Inflammatory macrophage (primary cell): ENCODE measurements around the gene TRABD.
"Not testable (repeated sequence)": the region's sequence is repeated elsewhere in the genome, so short reads cannot be mapped to it uniquely, and the experiment has no call there.

Experiments
- DNase-seq, 2 donors: peaks; one replicate each; pipeline ENCODE4 v3.0.0-alpha.2; 2020 to 2022
- total RNA-seq, 18 experiments: gene quantifications; one replicate each; lab custom pipeline; 2026; ENCODE audit warnings: mixed read lengths in 6 of 18, inconsistent platforms in 2 of 18; lab: John Stamatoyannopoulos, UW

Gene TRABD, protein sequence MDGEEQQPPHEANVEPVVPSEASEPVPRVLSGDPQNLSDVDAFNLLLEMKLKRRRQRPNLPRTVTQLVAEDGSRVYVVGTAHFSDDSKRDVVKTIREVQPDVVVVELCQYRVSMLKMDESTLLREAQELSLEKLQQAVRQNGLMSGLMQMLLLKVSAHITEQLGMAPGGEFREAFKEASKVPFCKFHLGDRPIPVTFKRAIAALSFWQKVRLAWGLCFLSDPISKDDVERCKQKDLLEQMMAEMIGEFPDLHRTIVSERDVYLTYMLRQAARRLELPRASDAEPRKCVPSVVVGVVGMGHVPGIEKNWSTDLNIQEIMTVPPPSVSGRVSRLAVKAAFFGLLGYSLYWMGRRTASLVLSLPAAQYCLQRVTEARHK
- total RNA-seq: 12.2 to 79.9 (median 48.4) reads per million in 18 experiments

DNA sequence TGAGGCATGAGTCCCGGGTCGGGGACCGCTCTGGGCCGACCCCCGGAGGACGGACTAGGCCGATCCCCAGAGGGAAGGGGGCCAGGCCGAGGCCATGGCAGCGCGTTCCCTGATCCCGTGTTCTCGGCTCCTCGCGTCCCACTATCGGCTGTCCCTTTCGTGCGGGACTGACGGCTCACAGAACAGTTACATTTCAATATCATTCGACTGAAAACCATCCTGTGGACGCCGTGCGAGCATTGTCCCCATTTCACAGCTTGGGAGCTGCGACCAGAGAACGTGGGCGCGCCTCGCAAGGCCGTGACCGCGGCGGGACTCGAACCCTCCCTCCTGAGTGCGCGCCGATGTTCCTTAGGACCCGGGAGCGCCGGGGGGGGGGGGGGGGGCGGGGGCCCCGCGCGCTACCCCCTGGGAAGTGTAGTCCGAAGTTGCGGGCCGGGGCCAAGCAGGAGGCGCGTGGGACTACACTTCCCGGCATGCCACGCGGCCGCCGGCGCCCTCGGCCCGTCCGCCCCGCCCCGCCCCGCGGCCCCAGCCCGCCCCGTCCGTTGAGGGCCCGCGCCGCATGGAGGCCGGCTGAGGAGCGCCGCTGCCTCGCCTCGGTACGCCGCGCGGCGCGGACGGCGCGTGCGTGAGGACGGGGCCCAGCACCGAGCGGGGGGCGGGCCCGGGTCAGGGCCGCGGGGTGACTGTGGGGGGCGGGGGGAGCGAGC lies at the start of gene TRABD:
Gene TRABD (plus strand): TSS at position 539 of the 713 bp plus-strand sequence. CDS start 7,148 bp downstream, outside the sequence.
- DNase-seq: peak; percentile 89 to 94

DNA sequence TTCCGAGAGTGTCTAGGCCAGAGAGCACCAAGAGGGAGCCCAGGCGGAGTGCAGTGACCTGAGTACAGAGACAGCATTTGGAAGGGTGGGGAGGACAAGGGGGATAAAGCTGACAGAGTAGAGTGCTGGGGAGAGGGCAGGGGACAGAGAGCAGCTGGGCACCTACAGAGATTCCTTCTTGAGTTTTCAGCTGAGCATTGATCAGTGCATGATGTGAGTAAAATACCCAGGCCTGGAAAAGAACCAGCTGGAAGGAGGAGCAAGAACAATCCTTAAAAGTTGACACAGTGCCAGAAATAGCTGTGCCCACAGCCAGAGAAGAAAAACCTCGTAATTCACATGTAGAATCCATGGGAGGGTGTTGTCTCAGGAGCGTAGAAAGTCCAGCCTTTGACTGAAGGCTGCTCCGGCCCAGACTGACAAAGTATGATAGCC lies 49.1 kb upstream of the TRABD start:
- no peak for DNase-seq

DNA sequence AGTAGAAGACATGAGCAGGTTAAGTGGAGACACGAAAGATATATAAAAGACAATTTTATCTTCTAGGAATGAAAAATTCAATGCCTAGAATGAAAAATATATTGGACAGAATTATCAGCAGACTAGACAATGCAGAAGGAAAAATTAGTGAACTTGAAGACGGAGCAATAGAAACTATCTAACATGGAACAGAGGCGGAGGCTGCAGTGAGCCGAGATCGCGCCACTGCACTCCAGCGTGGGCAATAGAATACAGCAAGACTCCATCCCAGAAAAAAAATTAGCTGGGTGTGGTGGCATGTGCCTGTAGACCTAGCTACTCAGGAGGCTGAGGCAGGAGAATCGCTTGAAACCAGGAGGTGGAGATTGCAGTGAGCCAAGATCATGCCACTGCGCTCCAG lies 48.4 kb upstream of the TRABD start:
- not testable (repeated sequence) for DNase-seq

DNA sequence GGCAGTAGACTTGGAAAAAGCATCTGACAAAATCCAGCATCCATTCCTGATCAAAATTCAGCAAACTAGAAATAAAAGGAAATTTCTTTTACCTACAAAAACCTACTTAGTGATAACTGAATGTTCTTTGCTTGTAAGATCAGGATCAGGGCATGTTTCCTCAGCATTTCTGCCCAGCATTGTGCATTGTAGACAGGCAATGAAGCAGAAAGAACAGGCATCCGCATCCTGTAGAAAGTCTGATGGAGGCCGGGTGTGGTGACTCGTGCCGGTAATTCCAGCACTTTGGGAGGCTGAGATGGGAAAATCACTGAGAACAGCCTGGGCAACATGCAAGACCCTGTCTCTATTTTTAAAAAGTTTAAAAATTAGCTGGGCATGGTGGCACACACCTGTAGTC lies 47.7 kb upstream of the TRABD start:
- no peak for DNase-seq

DNA sequence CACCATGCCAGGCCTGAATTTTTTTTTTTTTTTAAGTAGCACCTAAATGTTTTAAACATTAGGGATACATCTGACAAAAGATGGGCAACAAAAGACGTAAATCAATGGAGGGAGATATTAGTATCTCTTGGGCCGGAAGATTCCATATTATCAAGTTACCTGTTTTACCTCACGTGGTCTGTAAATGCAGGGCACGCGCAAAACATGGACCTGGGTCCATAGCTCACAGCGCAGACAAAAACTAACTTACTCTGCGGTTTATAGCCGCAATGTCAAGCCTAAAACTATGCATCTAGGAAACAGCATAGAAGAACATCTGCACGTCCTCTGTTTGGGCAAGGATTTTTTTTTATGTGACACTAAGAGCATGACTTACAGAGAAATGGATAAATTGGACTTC lies 46.7 kb upstream of the TRABD start:
- DNase-seq: no peak

DNA sequence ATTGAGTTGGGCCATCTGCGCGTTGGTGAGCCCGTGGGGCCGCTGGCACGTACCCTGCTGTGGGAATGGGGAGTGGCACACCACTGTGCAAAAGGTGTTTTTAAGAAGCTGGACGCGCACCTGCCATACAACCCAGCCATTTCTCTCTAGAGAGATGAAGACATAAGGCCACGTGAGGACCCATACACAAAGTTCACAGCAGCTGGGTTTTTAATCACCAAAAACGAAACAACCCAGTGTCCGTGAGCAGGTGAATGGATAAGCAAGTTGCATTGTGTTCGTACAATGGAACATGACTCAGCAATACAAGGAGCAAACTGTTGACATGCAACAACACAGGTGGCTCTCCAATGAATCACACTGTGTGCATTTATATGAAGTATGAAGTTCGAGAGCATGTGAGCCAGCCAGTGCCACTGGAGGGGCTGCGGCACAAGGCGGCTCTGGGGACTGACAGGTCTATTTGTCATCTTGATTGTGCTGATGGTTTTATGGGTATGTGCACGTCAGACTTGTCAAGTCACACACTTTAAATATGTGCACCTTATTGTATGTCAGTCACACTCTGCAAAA lies 45.8 kb upstream of the TRABD start:
- DNase-seq: no peak

DNA sequence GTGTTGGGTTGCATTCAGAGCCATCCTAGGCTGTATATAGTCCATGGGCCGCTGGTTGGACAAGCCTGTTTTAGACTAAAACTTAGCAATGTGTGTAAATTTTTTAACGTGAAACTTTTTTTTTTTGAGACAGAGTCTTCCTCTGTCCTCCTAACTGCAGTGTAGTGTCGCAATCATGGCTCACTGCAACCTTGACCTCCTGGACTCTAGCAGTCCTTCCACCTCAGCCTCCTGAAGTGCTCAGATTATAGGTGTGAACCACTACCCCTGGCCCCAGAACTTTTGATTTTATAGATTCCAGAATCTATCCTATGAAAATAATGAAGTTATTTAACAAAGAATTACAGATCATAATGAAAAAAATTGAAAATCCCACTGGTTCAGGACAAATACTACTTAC lies 45.1 kb upstream of the TRABD start:
- DNase-seq: no peak

DNA sequence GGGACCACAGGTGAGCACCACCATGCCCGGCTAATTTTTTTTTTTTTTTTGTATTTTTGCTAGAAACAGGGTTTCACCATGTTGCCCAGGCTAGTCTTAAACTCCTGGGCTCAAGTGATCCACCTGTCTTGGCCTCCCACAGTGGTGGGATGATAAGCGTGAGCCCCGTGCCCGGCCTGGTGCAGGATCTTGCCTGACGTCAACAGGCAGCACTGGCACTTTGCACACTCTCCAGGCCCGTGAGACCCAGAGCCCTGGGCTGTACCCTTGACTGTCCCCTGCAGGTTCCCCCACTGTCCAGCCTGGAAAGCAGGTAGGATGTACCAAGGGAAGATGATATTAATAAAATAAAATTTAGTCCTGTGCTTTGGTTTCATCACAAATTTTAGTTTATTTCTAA lies 44.3 kb upstream of the TRABD start:
- DNase-seq: no peak

DNA sequence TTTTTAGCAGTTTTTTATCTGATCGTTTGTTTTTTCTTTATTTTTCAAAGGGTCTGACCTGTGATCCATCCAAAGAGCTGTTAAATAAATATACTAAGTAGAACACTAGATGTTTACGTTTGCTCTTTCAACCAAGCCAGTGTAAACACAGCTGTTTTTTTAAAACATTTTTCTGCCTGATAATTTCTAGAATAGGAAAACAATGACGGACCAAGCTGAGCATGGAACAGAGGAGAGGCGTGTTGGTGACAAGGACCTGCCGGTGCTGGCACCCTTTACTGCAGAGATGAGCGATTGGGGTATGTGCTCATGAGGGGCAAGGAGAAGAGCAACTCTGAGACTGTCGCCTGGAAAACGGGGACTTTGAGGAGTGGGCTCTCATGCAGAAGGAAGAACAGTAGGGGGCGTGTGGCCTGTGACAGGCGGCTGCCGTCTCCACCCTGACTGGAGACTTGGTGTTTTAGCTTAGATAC lies 43.8 kb upstream of the TRABD start:
- DNase-seq: no peak

DNA sequence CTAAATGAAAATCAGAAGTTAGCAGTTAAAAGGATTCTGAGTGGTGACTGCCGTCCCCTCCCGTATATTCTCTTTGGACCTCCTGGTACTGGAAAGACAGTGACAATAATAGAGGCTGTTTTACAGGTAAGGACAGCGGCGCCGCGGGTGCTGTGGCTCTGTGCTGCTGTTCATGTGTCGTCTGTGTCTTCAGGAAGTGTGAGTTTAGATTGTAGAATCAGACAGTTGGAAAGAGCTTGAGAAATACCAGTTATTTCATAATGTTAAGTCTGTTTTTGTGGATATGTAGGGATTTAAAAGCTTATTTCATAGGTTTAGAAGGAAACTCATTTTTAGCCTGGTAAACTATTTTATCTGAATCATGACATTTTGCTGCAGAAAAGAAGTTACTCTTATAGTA lies 42.6 kb upstream of the TRABD start:
- DNase-seq: peak in 1 of 2 donors; percentile 27

DNA sequence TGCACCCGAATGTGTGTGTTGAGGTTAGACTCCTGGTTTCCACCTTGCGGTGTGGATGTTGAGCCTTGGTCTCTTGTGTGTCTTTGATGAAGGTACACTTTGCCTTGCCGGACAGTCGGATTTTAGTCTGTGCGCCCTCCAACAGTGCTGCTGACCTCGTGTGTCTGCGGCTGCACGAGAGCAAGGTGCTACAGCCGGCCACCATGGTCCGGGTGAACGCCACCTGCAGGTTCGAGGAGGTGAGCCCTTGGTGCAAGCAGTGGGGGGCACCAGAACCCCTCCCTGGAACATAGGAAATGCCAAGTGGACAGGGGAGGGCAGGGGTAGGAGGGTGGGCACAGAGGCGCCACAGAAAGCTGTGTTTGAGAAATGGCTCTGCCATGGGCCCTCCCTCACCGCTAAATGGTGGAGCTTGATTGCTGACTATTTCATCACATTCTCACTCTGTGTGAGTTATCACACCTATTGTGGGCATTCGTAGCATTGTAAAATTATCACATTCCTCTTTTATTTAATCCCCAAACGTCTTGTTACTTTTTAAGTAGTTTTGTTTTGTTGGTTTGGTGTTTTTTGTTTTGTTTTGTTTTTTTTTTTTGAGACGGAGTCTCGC lies 41.6 kb upstream of the TRABD start:
- no peak for DNase-seq

DNA sequence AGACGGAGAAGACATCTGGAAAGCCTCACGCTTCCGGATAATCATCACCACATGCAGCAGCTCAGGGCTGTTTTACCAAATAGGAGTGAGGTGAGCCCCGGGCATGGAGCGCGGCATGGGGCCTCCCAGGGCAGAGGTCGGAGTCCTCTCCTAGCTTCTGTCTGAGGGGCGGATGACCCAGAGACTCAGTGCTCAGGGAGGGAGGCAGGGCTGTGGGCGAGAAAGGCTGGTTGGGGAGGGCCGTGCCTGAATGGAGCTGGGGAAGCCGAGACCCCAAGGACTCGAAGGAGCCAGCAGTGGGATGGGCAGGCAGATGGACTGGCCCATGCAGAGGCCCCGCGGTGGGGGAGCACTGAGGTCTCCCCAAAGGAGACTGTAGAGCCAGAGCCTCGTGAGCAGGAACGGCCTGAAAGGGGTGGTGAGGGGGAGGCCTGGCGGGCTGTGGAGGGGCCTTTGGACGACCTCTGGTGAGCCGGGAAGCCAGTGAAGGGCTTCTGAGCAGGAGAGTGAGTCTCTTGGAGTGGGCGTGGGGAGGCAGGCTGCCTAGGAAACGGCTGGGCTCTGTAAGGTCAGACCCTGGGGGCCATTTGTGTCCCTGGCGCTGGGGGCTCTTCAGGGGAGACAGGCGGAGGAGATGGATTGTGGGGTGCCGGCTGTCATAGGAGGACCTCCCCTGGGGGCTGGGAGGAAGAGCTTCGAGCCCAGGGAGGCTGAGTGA lies 39.8 kb upstream of the TRABD start:
- no peak for DNase-seq

DNA sequence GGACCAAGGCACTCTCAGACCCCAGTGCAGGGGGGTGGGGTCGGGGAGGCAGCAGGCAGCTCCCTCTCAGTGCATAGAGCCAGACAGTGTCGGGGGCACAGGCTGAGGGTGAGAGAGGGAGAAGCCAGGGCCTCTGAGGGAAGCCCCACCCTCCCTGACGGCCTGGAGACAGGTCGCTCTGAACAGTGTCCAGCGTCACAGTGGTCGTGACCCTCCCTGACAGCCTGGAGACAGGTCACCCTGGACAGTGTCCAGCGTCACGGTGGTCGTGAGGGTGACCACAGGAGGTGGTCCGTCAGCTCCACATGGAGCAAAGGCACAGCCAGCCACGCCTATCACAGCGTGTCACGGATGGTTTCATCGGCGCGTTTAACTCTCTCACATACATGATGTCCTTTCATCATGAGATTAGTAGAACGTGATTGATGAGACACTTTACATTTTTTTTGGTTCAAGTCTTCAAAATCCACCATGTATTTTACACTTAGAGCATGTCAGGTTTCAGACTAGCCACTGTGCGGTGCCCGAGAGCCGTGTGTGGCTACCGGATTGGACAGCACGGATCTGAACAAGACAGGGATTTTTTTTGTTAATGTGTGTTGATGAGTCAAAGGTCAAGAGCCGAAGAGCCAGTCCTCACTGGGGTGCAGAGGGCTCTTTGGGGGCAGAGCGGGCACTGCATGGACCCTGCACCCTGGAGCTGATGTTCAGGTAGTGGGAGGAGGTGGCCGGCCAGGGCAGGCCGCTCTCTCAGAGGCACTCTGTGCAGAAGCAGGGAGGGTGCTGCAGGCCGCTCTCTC lies 39.1 kb upstream of the TRABD start:
- peak; percentile 24 to 45 for DNase-seq

DNA sequence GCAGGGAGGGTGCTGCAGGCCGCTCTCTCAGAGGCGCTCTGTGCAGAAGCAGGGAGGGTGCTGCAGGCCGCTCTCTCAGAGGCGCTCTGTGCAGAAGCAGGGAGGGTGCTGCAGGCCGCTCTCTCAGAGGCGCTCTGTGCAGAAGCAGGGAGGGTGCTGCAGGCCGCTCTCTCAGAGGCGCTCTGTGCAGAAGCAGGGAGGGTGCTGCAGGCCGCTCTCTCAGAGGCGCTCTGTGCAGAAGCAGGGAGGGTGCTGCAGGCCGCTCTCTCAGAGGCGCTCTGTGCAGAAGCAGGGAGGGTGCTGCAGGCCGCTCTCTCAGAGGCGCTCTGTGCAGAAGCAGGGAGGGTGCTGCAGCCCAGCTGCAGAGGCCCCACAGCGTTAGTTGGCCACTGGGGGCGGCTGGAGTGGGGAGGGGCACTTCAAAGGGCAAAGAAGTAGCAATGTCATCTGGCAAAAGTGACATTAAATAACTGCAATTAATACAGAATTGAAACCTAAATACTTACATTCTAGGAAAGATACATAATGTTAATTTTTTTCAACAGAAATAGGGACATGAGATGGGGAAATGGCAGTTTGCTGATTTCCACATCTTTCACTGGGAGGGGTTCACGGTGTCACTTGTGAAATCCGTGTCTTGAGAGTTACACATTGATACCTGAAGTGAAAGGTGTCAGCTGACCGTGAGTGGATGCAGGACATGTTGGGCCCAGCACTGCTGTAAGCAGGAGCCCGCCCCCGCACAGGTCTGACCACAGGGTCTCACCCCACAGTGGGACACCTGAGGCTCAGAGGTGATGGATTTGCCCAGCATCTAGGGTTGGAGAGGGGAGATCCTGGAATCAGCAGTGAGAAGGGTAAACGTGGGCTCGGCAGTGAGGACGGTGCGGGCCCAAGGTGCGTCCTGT lies 38.2 kb upstream of the TRABD start:
- peak in 1 of 2 donors; percentile 53 for DNase-seq

DNA sequence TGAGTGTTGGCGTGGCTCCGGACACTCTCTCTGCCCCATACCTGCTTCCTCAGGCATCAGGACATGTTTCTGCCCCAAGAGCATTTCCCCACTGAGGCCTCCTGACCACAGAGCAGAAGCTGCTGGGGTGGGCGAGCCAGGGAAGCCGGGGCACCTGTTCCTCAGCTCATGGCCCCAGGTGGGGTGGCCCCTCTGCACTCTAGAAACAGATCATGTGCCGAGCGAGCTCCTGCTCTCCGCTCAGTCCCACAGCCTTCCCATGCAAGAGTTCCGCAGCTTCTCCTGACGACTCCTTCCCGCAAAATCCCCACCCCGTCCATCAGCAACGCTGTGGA lies 37.6 kb upstream of the TRABD start:
- no peak for DNase-seq

DNA sequence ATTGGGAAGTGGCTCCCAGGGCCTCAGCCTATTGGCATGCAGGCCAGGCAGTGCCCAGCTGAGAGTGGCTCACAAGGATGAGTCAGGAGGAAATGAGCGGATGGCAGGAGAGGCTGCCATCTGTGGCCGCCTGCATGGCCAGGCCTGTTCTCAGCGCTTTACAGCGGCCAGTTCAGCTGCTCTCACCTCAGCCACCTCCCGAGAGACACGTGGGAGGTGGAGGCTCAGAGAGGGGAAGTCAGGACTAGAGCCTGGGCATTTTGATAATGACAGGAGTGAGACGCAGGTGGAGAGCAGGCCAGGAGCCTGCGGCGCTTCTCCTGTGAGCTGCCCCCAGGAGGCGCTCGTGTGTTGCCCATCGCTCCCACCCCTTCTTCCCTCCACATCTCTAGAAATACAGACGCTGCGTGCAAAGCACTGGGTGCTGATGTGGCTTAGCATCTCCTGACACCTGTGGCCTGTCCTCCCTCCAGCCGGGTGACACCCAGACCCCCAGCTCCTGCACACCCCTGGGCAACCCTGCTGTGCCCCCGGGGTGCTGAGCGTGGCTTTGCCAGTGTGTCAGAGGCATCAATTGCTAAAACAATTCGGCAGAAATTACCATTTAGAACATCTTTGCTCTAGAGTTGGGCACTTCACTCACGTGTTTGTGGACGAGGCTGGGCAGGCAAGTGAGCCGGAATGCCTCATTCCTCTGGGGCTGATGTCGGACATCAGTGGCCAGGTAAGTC lies 36.6 kb upstream of the TRABD start:
- DNase-seq: peak; percentile 57 to 76

DNA sequence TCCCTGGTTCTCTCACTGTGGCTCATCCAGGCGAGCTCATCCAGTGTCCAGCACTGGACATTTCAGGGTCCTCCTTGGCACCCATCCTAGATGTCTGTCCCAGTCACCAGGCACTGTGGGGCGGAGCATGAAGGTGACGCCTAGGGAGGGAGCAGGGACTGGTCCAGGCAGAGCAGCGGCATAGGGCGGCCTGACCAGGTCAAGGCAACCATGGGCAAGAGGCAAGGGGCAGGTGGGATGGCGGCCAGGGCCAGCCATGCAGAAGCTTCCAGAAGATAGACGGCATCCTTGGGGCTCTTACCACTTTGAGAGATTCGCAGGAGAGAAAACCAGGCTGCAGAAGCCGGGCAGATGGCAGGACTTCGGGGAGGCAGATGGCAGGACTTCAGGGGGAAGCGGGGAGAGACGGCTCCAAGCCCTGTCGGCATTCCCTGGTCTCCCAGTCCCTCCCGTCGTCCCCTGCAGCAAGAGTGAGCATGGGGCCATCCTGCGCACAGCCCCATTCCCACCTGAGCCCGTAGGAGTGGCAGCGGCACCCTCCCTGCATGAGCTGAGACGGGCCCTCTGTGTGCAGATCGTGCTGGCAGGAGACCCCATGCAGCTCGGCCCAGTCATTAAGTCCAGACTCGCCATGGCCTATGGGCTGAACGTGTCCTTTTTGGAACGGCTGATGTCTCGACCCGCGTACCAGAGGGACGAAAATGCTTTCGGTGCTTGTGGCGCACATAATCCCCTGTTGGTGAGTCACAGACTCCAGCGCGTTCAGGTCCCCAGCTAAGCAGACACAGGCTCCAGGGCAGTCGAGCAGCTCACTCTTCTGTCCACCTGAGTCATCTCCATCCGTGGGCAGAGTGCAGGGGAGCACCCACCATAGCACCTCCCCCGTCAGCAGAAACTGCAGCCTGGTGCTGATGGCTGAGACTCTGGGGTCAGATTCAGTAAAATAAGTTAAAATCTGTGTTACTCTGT lies 35.3 kb upstream of the TRABD start:
- no peak for DNase-seq
